Brain microvascular endothelial cell (primary cell): ENCODE measurements around the gene AP4M1.
A peak's percentile ranks its signal among the peaks of the same experiment; 100 is the strongest.

Source experiments
- DNase-seq: peaks from one replicate; pipeline ENCODE4 v3.0.0-alpha.2; 2020
- H3K27ac ChIP-seq: fragments of 250-450 bp; sonication (Bioruptor Pico); 2 replicates; pipeline ENCODE4 v1.5.1; 2020; ENCODE audit warnings: mild to moderate bottlenecking, moderate library complexity
- H3K27me3 ChIP-seq: fragments of 250-450 bp; sonication (Bioruptor Pico); replicated peaks from 2 replicates; pipeline ENCODE4 v1.5.1; 2020; ENCODE audit warnings: mild to moderate bottlenecking
- H3K36me3 ChIP-seq: fragments of 250-450 bp; sonication (Bioruptor Pico); replicated peaks from 2 replicates; pipeline ENCODE4 v1.5.1; 2020; ENCODE audit warnings: mild to moderate bottlenecking
- H3K4me3 ChIP-seq: 2 replicates; pipeline ENCODE4 v1.5.1; 2011; ENCODE audit warnings: low read depth, mild to moderate bottlenecking, control low read depth, low read length, moderate library complexity
- CTCF ChIP-seq: IDR thresholded peaks from 2 replicates; pipeline ENCODE4 v1.5.1; 2011; ENCODE audit warnings: low read depth, mild to moderate bottlenecking, moderate library complexity, low read length, control low read depth, inconsistent platforms; ENCODE audit errors: missing control alignments
- in situ Hi-C: cut with HindIII; loops from 2 replicates; pipeline ENCODE4 v1.10.0; 2017; ENCODE audit warnings: low sequenced_read_pairs, low pct_ligation_motif_present

AP4M1 gene

GRCh38 chr7:100115026-100115425 lies 13.6 kb downstream of the AP4M1 start:
- no peak overlapping the region for H3K4me3 ChIP-seq
- TF ChIP-seq CTCF = no peak

GRCh38 chr7:100118388-100119071 lies 17.1 kb downstream of the AP4M1 start:
- in situ Hi-C loops = no loop called here
- no peak for TF ChIP-seq CTCF
- peak overlapping the region; percentile 98 for H3K27ac ChIP-seq
- peaks cover 5% of the 10 kb centered on the region for H3K36me3 ChIP-seq
- peak overlapping the region; percentile 91 for H3K4me3 ChIP-seq
- no peak for DNase-seq
- H3K27me3 ChIP-seq = no peaks in the 10 kb centered on the region

More at GRCh38 chr7:100115026-100115425, 13.6 kb downstream of the AP4M1 start:
- Histone ChIP-seq H3K27ac (no peak overlapping the region), H3K36me3 (peaks cover 34% of the 10 kb centered on the region), H3K27me3 (no peaks in the 10 kb centered on the region)
- no peak for DNase-seq
- in situ Hi-C loops = no loop called here

- DNase-seq = peak; percentile 92
- in situ Hi-C loops = no loop called here
- peak within 1 kb of the TSS; percentile 98 for H3K27ac ChIP-seq
- no peaks in the 10 kb centered on the region for H3K36me3 ChIP-seq
- H3K4me3 ChIP-seq = peak within 1 kb of the TSS; percentile 91
- TF ChIP-seq CTCF = no peak
- no peaks in the 10 kb centered on the region for H3K27me3 ChIP-seq
These were observed 17.9 kb downstream of the AP4M1 start, which contains the start of the genes CNPY4 and TAF6 for GRCh38 chr7:100119072-100119969. TSS of gene CNPY4 (plus strand) at chr7:100119634. CDS start at chr7:100119745, 111 bp downstream. TSS of gene TAF6 (minus strand) at chr7:100119358. CDS start at chr7:100114209, 5,149 bp downstream.

GRCh38 chr7:100119970-100120732 lies 18.7 kb downstream of the AP4M1 start:
- Histone ChIP-seq H3K27me3 (no peaks in the 10 kb centered on the region), H3K4me3 (peak overlapping the region; percentile 91), H3K36me3 (no peaks in the 10 kb centered on the region), H3K27ac (peak overlapping the region; percentile 98)
- in situ Hi-C loops = no loop called here
- TF ChIP-seq CTCF = no peak
- peak; percentile 55 for DNase-seq

GRCh38 chr7:100120733-100121036 lies 19.2 kb downstream of the AP4M1 start:
- H3K4me3 ChIP-seq = peak overlapping the region; percentile 91
- no peaks in the 10 kb centered on the region for H3K27me3 ChIP-seq
- no peak for TF ChIP-seq CTCF
- DNase-seq = no peak
- H3K36me3 ChIP-seq = no peaks in the 10 kb centered on the region
- H3K27ac ChIP-seq = no peak overlapping the region
- in situ Hi-C loops = no loop called here
